PFSK-1 (cell line): ENCODE measurements around the gene KCNQ1OT1.

Experiments
- FOXP2 ChIP-seq: optimal IDR thresholded peaks from 2 replicates; pipeline ENCODE3; 2011; ENCODE audit warnings: borderline replicate concordance, control low read depth, inconsistent platforms; ENCODE audit not compliant: insufficient read depth; ENCODE audit errors: extremely low read length, extremely low read depth
- POLR2AphosphoS5 ChIP-seq: IDR thresholded peaks from 2 replicates; pipeline ENCODE4 v1.6.1; 2012; ENCODE audit warnings: low read depth, mild to moderate bottlenecking, control low read depth, low read length, moderate library complexity
- REST ChIP-seq, 2 experiments: IDR thresholded peaks; 2 replicates each; pipeline versions ENCODE4 v1.6.1 to v1.8.0; 2011 to 2012; ENCODE audit warnings: low read depth in 2 of 2, low read length in 2 of 2, control low read depth in 1 of 2, inconsistent platforms in 1 of 2, mild to moderate bottlenecking in 1 of 2, moderate library complexity in 1 of 2; ENCODE audit not compliant: insufficient read depth in 1 of 2
- SIN3A ChIP-seq: IDR thresholded peaks from 2 replicates; pipeline ENCODE4 v1.6.1; 2012; ENCODE audit warnings: mild to moderate bottlenecking, low read length, moderate library complexity, borderline replicate concordance; ENCODE audit not compliant: insufficient read depth
- TAF1 ChIP-seq: IDR thresholded peaks from 2 replicates; pipeline ENCODE4 v1.6.1; 2012; ENCODE audit warnings: low read length, control low read depth, borderline replicate concordance; ENCODE audit not compliant: insufficient read depth

The KCNQ1OT1 gene

GRCh38 chr11:2742611-2743426 is 43.0 kb upstream of the KCNQ1OT1 start:
- TF ChIP-seq TAF1 (no peak), POLR2AphosphoS5 (no peak), REST (IDR thresholded peaks at IDR 0.05; ENCODE audit: insufficient read depth in 1 of 2, low read depth in 2 of 2, low read length in 2 of 2) (no peak), FOXP2 (no peak), SIN3A (no peak)

- TF ChIP-seq SIN3A: no peak
- no peak for TF ChIP-seq POLR2AphosphoS5
- TF ChIP-seq REST (IDR thresholded peaks at IDR 0.05; ENCODE audit: insufficient read depth in 1 of 2, low read depth in 2 of 2, low read length in 2 of 2): no peak
- no peak for TF ChIP-seq TAF1
- TF ChIP-seq FOXP2: no peak
These were observed 42.4 kb upstream of the KCNQ1OT1 start for GRCh38 chr11:2742201-2742600.

- TF ChIP-seq TAF1 (no peak), POLR2AphosphoS5 (no peak), FOXP2 (no peak), REST (IDR thresholded peaks at IDR 0.05; ENCODE audit: insufficient read depth in 1 of 2, low read depth in 2 of 2, low read length in 2 of 2) (no peak), SIN3A (no peak)
These were observed 41.8 kb upstream of the KCNQ1OT1 start for GRCh38 chr11:2741377-2742131.

GRCh38 chr11:2741006-2741376 is 41.2 kb upstream of the KCNQ1OT1 start:
- TF ChIP-seq REST (IDR thresholded peaks at IDR 0.05; ENCODE audit: insufficient read depth in 1 of 2, low read depth in 2 of 2, low read length in 2 of 2): no peak
- TF ChIP-seq SIN3A: no peak
- no peak for TF ChIP-seq POLR2AphosphoS5
- TF ChIP-seq TAF1: no peak
